HG02943 (cell line): ENCODE results near the gene ZNF658.
"Not testable (repeated sequence)": the region's sequence is repeated elsewhere in the genome, so short reads cannot be mapped to it uniquely, and the experiment has no call there.

Experiments used
- ATAC-seq: cut with Tn5 transposase; IDR thresholded peaks from one replicate; pipeline ENCODE4 v1.9.1; 2021; ENCODE audit warnings: mild to moderate bottlenecking, low read depth, moderate library complexity; ENCODE audit not compliant: unreplicated experiment

ZNF658 gene

DNA sequence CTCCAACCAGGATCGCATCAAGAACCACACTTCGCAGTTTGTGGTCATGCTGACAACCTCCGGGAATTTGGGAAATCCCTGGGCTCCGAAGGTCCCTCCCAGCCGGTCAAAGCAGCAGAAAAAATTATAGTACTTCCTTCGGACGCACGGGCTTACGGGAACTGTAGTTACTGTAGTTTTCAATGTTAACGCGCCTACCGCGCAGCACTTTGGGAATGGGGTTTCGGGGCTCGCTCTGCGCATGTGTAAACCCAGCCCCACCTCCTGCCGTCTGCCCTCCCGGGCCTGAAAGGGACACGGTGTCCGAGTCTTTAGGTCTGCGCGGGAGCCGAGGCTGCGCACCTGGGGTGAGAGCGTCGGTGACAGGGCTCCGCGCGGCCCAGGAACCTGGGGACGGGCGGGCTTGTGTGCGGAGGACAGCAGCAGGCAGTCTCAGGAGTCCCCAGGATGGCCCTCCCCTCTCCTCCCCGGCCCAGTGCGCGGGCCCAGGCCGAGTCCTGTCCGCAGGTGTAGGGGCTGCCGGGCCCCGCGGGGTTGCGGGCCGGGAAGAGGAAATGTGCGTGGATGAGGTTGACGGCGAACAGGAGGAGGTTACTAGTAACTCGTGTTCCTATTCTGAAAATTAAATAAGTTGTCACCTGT, at the start of gene ZNF658:
Gene ZNF658, plus strand, starts transcription at position 236 of the 642 bp plus-strand sequence. CDS start 2,837 bp downstream, outside the sequence.
- ATAC-seq, result peak; percentile 93

DNA sequence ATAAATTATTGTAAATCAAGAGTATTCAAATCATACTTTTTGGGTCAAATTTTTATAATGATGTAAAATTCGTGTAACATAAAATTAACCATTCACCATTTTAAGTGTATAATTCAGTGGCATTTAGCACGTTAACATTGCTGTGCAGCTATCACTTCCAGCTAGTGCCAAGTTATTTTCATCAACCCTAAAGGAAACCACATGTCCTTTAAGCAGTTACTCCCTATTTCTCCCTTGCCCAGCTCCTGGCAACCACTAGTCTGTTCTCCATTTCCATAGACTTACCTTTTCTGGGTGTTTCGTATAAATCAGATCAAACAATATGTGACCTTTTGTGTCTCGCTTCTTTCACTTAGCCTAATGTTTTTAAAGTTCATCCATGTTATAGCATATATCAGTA, 38.8 kb upstream of the ZNF658 start:
- ATAC-seq, result not testable (repeated sequence)

DNA sequence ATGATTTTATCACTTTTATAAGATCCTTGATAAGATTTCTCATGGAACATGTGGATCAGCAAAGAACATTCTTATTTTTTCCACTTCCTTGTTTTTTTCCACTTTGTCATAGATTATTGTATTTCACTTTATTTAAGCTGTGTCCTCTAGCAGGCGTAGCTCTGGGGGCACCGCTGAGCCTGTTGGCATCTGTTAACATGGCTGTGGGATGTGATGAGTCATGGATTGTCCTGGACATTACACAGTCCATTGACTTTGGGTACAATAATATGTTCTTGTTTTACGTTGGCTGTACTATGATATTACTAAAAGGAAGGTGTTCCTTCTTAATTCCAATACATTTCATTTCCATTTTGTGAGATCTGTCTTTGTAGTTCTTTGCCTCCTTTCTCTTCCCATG, 31.9 kb upstream of the ZNF658 start:
- not testable (repeated sequence) for ATAC-seq

DNA sequence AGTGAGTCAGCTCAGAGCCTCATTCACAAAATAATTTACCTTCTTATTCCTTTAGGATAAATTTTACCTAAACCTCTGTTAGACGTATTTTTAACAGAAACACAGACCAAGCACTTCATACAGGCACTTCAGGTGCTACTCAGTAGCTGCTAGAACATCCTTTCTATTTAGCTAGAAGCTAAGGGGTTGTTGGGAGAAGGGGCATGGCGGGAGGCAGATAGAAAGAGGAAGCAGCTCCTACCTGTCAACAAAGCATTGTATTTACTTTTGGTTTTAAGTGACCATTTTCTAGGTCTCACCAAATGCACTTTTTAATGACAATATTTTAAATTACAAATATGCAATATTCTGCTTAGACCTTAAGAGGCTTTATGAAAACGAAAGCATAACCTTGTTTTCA, 19.9 kb upstream of the ZNF658 start:
- ATAC-seq, result not testable (repeated sequence)

DNA sequence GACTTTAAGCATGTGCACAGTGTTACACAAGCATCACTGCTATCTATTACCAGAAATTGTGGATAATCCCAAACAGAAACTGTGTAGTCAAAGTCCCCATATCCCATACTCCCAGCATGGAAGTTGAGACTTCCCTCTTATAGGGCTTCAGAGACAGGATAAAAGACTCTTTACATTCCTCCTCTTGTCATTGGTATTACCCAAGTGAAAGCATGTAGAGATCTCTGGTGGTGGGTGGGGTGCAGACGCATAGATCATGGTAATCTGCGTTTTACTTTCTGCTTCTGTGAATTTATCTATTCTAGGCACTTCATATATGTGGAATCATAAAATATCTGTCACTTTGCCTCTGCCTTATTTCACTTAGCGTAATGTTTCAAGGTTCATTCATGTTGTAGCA, 18.7 kb upstream of the ZNF658 start:
- not testable (repeated sequence) for ATAC-seq

DNA sequence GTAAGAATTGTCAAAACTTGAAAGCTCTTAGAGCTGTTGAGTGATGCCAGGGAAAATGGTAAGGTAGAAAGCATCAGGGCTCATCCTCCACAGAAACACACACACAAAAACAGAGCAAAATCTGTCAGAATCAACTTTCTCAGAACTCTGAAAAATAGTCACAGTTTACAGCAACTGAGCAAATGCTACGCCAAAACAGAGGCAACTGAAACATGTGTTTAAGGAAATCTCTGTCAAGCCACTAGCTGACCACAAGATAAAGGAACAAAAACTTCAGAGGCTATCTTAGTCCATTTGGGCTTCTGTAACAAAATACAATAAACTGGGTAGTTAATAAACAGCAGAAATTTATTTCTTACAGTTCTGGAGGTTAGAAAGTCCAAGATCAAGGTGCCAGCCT, 10.2 kb upstream of the ZNF658 start:
- peak; percentile 73 for ATAC-seq

DNA sequence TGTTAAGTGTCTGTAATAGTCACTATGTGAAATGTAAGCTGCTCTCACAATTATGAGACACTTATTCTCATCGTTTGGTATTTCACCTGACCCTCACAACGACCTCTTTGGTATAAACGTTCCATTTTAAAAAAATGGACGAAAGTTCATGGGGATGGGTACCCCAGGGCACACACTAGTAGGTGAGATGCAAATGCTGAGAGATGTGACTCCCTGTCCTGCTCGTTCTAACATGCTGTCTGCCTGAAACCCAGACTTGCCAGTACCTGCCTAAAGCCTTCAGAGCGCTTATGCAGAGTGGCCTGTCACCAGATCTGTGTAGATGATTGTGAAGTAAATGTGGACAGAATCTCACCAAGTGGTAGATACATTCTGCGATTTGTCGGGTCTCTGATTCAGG, 616 bp downstream of the ZNF658 start:
- peak; percentile 16 for ATAC-seq

DNA sequence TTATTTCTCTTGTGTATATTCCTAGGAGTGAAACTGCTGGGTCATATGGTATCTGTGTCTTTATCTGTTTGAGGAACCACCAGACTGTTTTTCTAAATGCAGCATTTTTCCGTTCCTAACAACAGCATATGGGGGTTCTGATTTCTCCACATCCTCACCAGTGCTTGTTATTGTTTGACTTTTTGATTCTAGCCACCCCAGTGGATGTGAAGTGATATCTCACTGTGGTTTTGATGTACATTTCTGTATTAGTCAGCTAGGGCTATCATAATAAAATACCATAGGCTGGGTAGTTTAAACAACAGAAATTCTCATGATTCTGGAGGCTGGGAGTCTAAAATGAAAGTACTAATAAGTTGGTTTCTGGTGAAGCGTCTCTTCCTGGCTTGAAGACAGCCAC, 9.0 kb downstream of the ZNF658 start:
- ATAC-seq, result not testable (repeated sequence)

DNA sequence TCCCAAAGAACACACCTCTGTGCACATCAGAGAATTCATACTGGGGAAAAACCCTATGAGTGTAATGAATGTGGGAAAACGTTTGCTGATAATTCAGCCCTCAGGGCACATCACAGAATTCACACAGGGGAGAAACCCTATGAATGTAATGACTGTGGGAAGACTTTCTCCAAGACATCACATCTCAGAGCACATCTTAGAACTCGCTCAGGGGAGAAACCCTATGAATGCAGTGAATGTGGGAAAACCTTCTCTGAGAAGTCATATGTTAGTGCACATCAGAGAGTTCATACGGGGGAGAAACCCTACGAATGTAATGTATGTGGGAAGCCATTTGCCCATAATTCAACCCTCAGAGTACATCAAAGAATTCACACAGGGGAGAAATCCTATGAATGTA, 19.5 kb downstream of the ZNF658 start:
- ATAC-seq, result not testable (repeated sequence)

DNA sequence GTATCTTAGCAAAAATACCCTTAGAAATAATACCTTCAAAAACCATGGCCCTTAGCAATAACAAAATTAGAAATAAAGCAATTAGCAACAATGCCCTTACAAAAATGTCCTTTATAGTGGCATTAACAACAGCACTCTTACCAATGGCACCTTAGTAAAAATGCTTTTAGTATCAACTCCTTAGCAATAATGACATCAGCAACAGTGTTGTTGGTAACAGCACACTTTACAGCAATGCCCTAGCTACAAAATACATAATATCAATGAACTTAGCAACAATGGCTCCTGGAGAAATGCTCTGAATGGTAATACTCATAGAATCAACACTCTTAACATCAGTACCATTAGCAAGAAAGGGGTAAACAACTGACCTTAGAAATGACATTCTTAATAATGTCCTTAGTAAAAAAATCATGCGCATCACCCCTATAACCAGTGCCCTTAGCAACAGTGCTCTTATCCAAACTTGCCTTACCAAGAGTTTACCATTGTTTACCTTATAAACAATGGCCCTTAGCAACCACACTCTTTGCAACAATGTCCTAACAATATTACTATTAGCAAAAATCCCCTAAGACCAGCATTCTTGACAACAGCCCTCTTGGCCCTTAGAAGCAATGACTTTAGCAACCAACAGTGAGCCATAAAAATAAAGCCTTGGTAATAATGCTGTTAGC, 35.8 kb downstream of the ZNF658 start:
- ATAC-seq, result not testable (repeated sequence)

DNA sequence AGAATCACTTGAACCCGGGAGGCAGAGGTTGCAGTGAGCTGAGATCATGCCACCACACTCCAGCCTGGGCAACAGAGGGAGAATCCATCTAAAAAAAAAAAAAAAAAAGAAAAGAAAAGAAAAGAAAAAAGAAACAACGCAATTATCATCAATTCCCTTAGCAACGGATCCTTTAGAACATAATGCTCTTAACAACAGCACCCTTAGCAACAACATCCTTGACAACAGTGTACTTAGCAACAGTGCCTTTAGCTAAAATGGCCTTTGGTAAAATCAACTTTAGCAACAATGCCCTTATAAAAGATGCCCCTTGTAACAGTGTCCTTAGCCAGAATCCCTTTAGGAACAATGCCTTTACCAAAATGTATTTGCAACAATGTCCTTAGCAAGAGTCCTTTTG, 37.1 kb downstream of the ZNF658 start:
- ATAC-seq, result not testable (repeated sequence)

DNA sequence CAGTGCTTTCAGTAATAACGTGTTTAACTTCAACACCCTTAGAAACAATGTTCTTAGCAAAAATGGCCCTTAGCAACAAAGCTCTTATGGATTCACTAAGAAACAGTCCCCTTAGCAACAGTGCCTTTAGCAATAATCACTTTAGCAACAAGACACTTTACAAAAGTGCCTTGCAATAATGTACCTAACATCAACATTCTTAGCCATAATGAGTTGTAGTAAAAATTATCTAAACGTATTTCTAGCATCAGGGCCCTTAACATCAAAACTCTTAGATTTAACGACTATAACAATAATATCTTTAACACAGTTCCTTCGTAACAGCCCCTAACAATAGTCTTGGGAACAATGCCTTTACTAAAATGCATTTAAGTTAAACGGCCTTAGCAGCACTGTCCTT, 37.8 kb downstream of the ZNF658 start:
- ATAC-seq, result not testable (repeated sequence)

DNA sequence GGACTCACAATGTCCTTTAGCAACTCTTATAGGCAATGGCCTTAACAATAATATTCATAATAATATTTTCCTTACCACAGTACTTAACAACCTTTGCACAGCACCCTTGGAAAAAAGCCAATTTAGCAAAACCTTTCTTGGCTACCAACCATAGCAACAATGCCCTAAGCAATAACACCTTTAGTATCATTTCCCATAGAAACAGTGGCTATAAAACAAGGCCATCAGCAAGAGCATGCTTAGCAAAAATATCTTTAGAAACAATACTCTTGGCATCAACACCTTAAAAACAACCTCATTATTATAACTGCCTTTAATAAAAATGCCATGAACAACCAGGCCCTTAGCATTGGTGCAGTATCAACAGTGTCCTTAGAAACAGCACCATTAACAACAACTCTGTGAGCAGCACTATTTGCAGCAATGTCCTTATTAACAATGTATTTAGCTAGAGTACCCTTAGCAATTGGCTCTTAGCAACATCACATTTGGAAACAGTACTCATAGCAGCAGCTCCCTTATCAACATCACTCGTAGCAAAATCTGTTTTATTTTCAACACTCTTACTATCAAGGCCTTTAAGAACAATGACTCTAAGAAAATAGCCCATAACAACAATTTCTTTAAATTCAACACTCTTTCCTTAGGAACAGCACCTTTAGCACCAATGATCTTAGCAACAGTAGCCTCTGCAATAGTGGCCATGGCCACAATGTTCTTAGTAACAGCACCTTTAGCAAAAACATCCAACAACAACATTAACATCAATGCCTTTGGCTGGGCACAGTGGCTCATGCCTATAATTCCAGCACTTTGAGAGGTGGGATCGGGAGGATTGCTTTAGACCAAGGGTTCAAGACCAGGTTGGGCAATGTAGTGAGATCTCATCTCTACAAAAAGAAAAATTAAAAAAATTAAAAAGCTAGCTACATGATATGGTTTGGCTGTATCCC, 39.6 kb downstream of the ZNF658 start:
- not testable (repeated sequence) for ATAC-seq

DNA sequence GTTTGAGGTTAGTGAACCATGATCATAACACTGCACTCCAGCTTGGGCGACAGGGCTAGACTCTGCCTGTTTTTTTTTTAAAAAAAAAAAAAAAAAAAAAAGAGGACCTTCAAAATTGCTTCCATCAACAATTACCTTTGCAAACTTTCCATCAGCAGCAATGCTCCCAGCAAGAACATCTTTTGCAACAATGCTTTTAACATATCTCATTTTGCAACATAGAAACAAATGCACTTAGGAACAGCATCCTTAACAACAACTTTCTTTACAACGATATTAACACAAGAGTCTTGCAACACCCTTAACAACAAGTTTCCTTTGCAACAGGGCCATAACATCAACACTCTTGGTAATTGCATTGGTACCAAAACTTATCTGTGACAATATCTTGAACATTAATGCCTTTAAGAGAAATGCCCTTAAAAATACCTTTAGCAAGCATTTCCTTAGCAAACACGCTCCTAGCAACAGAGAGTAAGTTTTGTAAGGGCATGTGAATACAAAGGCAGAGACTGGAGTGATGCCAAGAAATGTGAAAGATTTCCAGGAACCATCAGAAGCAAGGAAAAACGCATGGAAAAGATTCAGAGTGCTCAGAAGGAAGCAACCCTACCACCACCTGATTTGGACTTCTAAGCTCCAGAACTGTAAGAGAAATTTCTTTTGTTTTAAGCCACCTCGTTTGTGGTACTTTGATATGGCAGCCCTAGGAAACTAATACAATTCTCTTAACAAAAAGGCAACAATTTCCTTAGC, 42.1 kb downstream of the ZNF658 start:
- not testable (repeated sequence) for ATAC-seq

DNA sequence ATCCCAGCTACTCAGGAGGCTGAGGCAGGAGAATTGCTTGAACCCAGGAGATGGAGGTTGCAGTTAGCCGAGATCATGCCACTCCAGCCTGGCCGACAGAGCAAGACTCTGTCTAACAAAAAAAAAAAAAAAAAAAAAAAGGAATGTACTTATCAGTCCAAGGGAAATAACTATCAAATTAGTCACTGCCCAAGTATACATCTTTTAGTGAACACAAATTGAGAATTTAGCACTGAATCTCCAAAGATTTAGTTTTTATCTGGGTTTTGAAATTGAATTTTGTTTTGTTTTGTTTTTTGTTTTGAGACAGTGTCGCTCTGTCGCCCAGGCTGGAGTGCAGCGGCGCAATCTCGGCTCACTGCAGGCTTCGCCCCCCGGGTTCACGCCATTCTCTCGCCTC, 52.1 kb downstream of the ZNF658 start:
- ATAC-seq, result not testable (repeated sequence)
